HepG2 (cell line): ENCODE results near the gene ZP2. TPM values are rescaled to one million over a fixed set of nuclear protein-coding genes. Genes with fewer than 3 reads are reported as not detected.

Experiments used
- CEBPG ChIP-seq: IDR thresholded peaks from 2 replicates; pipeline ENCODE4 v1.6.1; 2016
- EP300 ChIP-seq, 3 experiments: sonication (generic) in 1 of 3; formaldehyde crosslinking in 1 of 3; IDR thresholded peaks; 2 replicates each; pipeline versions ENCODE4 v1.5.1 to v1.6.1; 2011 to 2020; ENCODE audit warnings: low read depth in 2 of 3, low read length in 2 of 3, borderline replicate concordance in 1 of 3, improper control_type of control experiment in 1 of 3, mild to moderate bottlenecking in 1 of 3, missing genetic modification reagents in 1 of 3, moderate library complexity in 1 of 3
- FOXP1 ChIP-seq, 2 experiments: fragments of 450-650 bp in 1 of 2; IDR thresholded peaks; 2 replicates each; pipeline ENCODE4 v1.6.1; 2017 to 2018; ENCODE audit warnings: antibody characterized with exemption in 1 of 2
- HIC2 ChIP-seq: sonication (generic); formaldehyde crosslinking; IDR thresholded peaks from 2 replicates; pipeline ENCODE4 v1.9.0; 2022; ENCODE audit warnings: low read depth, missing genetic modification reagents
- HNRNPLL ChIP-seq: fragments of 200-400 bp; formaldehyde crosslinking; IDR thresholded peaks from 2 replicates; pipeline ENCODE4 v1.6.1; 2017; ENCODE audit warnings: mild to moderate bottlenecking, low read depth, low read length; ENCODE audit not compliant: poor library complexity, severe bottlenecking
- PHF5A ChIP-seq: IDR thresholded peaks from one replicate; pipeline ENCODE4 v1.6.1; 2018; ENCODE audit warnings: low read depth, missing genetic modification reagents; ENCODE audit not compliant: unreplicated experiment
- SOX13 ChIP-seq, 3 experiments: fragments of 450-650 bp in 1 of 3; sonication (generic) in 1 of 3; formaldehyde crosslinking in 1 of 3; IDR thresholded peaks in 2 of 3; conservative IDR thresholded peaks in 1 of 3; 2 replicates each; pipeline versions ENCODE4 v1.5.0 to v1.6.1; 2016 to 2020; ENCODE audit warnings: antibody characterized with exemption in 1 of 3, mild to moderate bottlenecking in 1 of 3, missing compliant biosample characterization in 1 of 3, missing genetic modification reagents in 1 of 3, moderate library complexity in 1 of 3
- SP4 ChIP-seq: sonication (generic); formaldehyde crosslinking; IDR thresholded peaks from 2 replicates; pipeline ENCODE4 v1.8.1; 2023; ENCODE audit warnings: mild to moderate bottlenecking, missing genetic modification reagents
- SP5 ChIP-seq: IDR thresholded peaks from 2 replicates; pipeline ENCODE4 v1.6.1; 2016; ENCODE audit warnings: low read depth, borderline replicate concordance
- SRY ChIP-seq: sonication (generic); formaldehyde crosslinking; IDR thresholded peaks from 2 replicates; pipeline ENCODE4 v1.8.0; 2022; ENCODE audit warnings: mild to moderate bottlenecking, missing genetic modification reagents
- XRCC5 ChIP-seq: fragments of 200-400 bp; formaldehyde crosslinking; optimal IDR thresholded peaks from 2 replicates; pipeline ENCODE3; 2017; ENCODE audit warnings: mild to moderate bottlenecking, low read length
- ZNF430 ChIP-seq: sonication (generic); formaldehyde crosslinking; IDR thresholded peaks from 2 replicates; pipeline ENCODE4 v1.9.0; 2021; ENCODE audit warnings: mild to moderate bottlenecking, missing genetic modification reagents
- ZNF652 ChIP-seq: IDR thresholded peaks from 2 replicates; pipeline ENCODE4 v1.6.1; 2016; ENCODE audit warnings: low read depth, borderline replicate concordance
- polyA plus RNA-seq, 8 experiments: library from polyadenylated mRNA; depleted of rRNA in 3 of 8; stranded (reverse) in 7 of 8; unstranded in 1 of 8; fragments of >200 nt; fragmentation: Illumina TruSeq in 4 of 8; extraction: Trizol in 4 of 8; gene quantifications; 2 replicates each; pipeline versions ENCODE4 v1.2.1 to v1.2.3, GENCODE V29; 2011 to 2016; ENCODE audit warnings: low read depth in 4 of 8, missing spikeins in 1 of 8, mixed read lengths in 1 of 8; ENCODE audit not compliant: insufficient read depth in 1 of 8
- total RNA-seq, 5 experiments: library from RNA; depleted of rRNA; stranded (reverse); fragments of >200 nt; fragmentation: Illumina TruSeq; extraction: Trizol; gene quantifications; 2 replicates each; pipeline ENCODE4 v1.2.3, GENCODE V29; 2016; ENCODE audit warnings: low read depth in 1 of 5
- TF ChIP-seq, protein P1 (sequence below): sonication (generic); formaldehyde crosslinking; IDR thresholded peaks from 2 replicates; pipeline ENCODE4 v1.5.0; 2020; ENCODE audit warnings: missing genetic modification reagents
- TF ChIP-seq, protein P2 (sequence below): sonication (generic); formaldehyde crosslinking; conservative IDR thresholded peaks from 2 replicates; pipeline ENCODE4 v1.8.0; 2022; ENCODE audit warnings: missing genetic modification reagents
- TF ChIP-seq, protein P3 (sequence below): sonication (generic); formaldehyde crosslinking; IDR thresholded peaks from 2 replicates; pipeline ENCODE4 v1.4.0; 2020; ENCODE audit warnings: mild to moderate bottlenecking, missing genetic modification reagents, borderline replicate concordance
- TF ChIP-seq, protein P4 (sequence below), 2 experiments: sonication (generic) in 1 of 2; formaldehyde crosslinking in 1 of 2; IDR thresholded peaks; 2 replicates each; pipeline versions ENCODE4 v1.5.1 to v1.6.1; 2011 to 2020; ENCODE audit warnings: borderline replicate concordance in 1 of 2, low read depth in 1 of 2, low read length in 1 of 2, mild to moderate bottlenecking in 1 of 2, missing genetic modification reagents in 1 of 2, moderate library complexity in 1 of 2

ZP2 gene
- total and polyA plus RNA-seq, 2 of the 13 experiments (the other 11 are each of a cell fraction or from before 2014, with no cell fraction given): not detected

- TF ChIP-seq, protein P1, sequence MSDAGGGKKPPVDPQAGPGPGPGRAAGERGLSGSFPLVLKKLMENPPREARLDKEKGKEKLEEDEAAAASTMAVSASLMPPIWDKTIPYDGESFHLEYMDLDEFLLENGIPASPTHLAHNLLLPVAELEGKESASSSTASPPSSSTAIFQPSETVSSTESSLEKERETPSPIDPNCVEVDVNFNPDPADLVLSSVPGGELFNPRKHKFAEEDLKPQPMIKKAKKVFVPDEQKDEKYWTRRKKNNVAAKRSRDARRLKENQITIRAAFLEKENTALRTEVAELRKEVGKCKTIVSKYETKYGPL (CRISPR knock-in tag): no peak
- TF ChIP-seq SP4: peak; percentile 51
- no peak for TF ChIP-seq FOXP1 (IDR thresholded peaks at IDR 0.05)
- no peak for TF ChIP-seq FOXP1 (CRISPR knock-in tag; IDR thresholded peaks at IDR 0.05)
- TF ChIP-seq, protein P2, sequence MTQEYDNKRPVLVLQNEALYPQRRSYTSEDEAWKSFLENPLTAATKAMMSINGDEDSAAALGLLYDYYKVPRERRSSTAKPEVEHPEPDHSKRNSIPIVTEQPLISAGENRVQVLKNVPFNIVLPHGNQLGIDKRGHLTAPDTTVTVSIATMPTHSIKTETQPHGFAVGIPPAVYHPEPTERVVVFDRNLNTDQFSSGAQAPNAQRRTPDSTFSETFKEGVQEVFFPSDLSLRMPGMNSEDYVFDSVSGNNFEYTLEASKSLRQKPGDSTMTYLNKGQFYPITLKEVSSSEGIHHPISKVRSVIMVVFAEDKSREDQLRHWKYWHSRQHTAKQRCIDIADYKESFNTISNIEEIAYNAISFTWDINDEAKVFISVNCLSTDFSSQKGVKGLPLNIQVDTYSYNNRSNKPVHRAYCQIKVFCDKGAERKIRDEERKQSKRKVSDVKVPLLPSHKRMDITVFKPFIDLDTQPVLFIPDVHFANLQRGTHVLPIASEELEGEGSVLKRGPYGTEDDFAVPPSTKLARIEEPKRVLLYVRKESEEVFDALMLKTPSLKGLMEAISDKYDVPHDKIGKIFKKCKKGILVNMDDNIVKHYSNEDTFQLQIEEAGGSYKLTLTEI (CRISPR knock-in tag): no peak
- TF ChIP-seq PHF5A: no peak
- no peak for TF ChIP-seq SOX13 (IDR thresholded peaks at IDR 0.05)
- TF ChIP-seq SOX13 (CRISPR knock-in tag; conservative IDR thresholded peaks at IDR 0.05 in 1 of 2, IDR thresholded peaks at IDR 0.05 in 1 of 2): peak in 1 of 2 experiments; percentile 45; a peak in 1 of 4 replicates
- TF ChIP-seq CEBPG (CRISPR knock-in tag): no peak
- TF ChIP-seq SP5 (CRISPR knock-in tag): peak; percentile 47; the same call in 1 of the 2 replicates
- TF ChIP-seq HIC2 (CRISPR knock-in tag): peak; percentile 57; the same call in 1 of the 2 replicates
- TF ChIP-seq ZNF430 (CRISPR knock-in tag): peak; percentile 74; the same call in 1 of the 2 replicates
- peak; percentile 64 for TF ChIP-seq XRCC5
- peak; percentile 81 for TF ChIP-seq HNRNPLL
- TF ChIP-seq, protein P3, sequence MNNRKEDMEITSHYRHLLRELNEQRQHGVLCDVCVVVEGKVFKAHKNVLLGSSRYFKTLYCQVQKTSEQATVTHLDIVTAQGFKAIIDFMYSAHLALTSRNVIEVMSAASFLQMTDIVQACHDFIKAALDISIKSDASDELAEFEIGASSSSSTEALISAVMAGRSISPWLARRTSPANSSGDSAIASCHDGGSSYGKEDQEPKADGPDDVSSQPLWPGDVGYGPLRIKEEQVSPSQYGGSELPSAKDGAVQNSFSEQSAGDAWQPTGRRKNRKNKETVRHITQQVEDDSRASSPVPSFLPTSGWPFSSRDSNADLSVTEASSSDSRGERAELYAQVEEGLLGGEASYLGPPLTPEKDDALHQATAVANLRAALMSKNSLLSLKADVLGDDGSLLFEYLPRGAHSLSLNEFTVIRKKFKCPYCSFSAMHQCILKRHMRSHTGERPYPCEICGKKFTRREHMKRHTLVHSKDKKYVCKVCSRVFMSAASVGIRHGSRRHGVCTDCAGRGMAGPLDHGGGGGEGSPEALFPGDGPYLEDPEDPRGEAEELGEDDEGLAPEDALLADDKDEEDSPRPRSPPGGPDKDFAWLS (CRISPR knock-in tag): peak; percentile 36; the same call in 1 of the 2 replicates
- TF ChIP-seq, protein P4, sequence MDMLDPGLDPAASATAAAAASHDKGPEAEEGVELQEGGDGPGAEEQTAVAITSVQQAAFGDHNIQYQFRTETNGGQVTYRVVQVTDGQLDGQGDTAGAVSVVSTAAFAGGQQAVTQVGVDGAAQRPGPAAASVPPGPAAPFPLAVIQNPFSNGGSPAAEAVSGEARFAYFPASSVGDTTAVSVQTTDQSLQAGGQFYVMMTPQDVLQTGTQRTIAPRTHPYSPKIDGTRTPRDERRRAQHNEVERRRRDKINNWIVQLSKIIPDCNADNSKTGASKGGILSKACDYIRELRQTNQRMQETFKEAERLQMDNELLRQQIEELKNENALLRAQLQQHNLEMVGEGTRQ (IDR thresholded peaks at IDR 0.05; ENCODE audit: low read depth, low read length): no peak
- TF ChIP-seq, protein P4 (CRISPR knock-in tag; IDR thresholded peaks at IDR 0.05; ENCODE audit: borderline replicate concordance): no peak
- no peak for TF ChIP-seq ZNF652 (CRISPR knock-in tag)
- 0 out of 2 replicates have a peak, but pooled peaks have one; percentile 35 for TF ChIP-seq SRY (CRISPR knock-in tag)
- TF ChIP-seq EP300 (IDR thresholded peaks at IDR 0.05; ENCODE audit: low read depth in 2 of 2, low read length in 2 of 2): peak in 1 of 2 experiments; percentile 32; a peak in 2 of 4 replicates
- no peak; the same call in 1 of the 2 replicates for TF ChIP-seq EP300 (CRISPR knock-in tag; IDR thresholded peaks at IDR 0.05; ENCODE audit: borderline replicate concordance)
These were observed 52.9 kb downstream of the ZP2 start, which contains the start of gene LDAF1 (continued) for GRCh38 chr16:21158208-21159110.
